WERI-Rb-1 (cell line): ENCODE measurements around the gene DCP2.

ENCODE experiments used
- DNase-seq: peaks from one replicate; pipeline ENCODE4 v3.0.0-alpha.2; 2020
- H3K27ac ChIP-seq: fragments of 250-450 bp; sonication (Bioruptor Pico); 2 replicates; pipeline ENCODE4 v1.5.1; 2020; ENCODE audit warnings: mild to moderate bottlenecking, moderate library complexity
- H3K27me3 ChIP-seq: fragments of 250-450 bp; sonication (Bioruptor Pico); 2 replicates; pipeline ENCODE4 v1.5.1; 2021; ENCODE audit warnings: mild to moderate bottlenecking, low read depth, moderate library complexity; ENCODE audit not compliant: insufficient read depth, severe bottlenecking
- H3K36me3 ChIP-seq: fragments of 250-450 bp; sonication (Bioruptor Pico); 2 replicates; pipeline ENCODE4 v1.5.1; 2020; ENCODE audit warnings: mild to moderate bottlenecking, moderate library complexity
- H3K4me3 ChIP-seq: 2 replicates; pipeline ENCODE4 v1.5.1; 2011; ENCODE audit warnings: low read depth, mild to moderate bottlenecking, control low read depth, low read length
- H3K9me3 ChIP-seq: fragments of 250-450 bp; sonication (Bioruptor Pico); 2 replicates; pipeline ENCODE4 v1.5.1; 2021; ENCODE audit warnings: mild to moderate bottlenecking, moderate library complexity; ENCODE audit not compliant: severe bottlenecking
- CTCF ChIP-seq: IDR thresholded peaks from 2 replicates; pipeline ENCODE4 v1.5.1; 2011; ENCODE audit warnings: low read depth, mild to moderate bottlenecking, control low read depth, inconsistent platforms, low read length

DCP2 gene

GRCh38 chr5:113039934-113040285 lies 63.3 kb downstream of the DCP2 start:
- no peak for TF ChIP-seq CTCF
- no peak overlapping the region for H3K4me3 ChIP-seq
- no peak for DNase-seq
- H3K9me3 ChIP-seq: no peaks in the 10 kb centered on the region
- H3K27me3 ChIP-seq: no peaks in the 10 kb centered on the region
- peaks cover 96% of the 10 kb centered on the region for H3K36me3 ChIP-seq
- H3K27ac ChIP-seq: no peak overlapping the region

GRCh38 chr5:113040672-113041260 lies 64.2 kb downstream of the DCP2 start:
- Histone ChIP-seq H3K9me3 (no peaks in the 10 kb centered on the region), H3K4me3 (no peak overlapping the region), H3K36me3 (peaks cover 96% of the 10 kb centered on the region), H3K27ac (no peak overlapping the region), H3K27me3 (no peaks in the 10 kb centered on the region)
- TF ChIP-seq CTCF: no peak
- DNase-seq: no peak

GRCh38 chr5:113042491-113043243 lies 66.1 kb downstream of the DCP2 start:
- peaks cover 96% of the 10 kb centered on the region for H3K36me3 ChIP-seq
- no peak overlapping the region for H3K27ac ChIP-seq
- no peak for DNase-seq
- H3K4me3 ChIP-seq: no peak overlapping the region
- no peak for TF ChIP-seq CTCF
- H3K27me3 ChIP-seq: no peaks in the 10 kb centered on the region
- H3K9me3 ChIP-seq: no peaks in the 10 kb centered on the region

GRCh38 chr5:113043491-113043931 lies 66.9 kb downstream of the DCP2 start:
- Histone ChIP-seq H3K4me3 (no peak overlapping the region), H3K27me3 (no peaks in the 10 kb centered on the region), H3K9me3 (no peaks in the 10 kb centered on the region), H3K36me3 (peaks cover 96% of the 10 kb centered on the region), H3K27ac (no peak overlapping the region; the same call in 1 of the 2 replicates)
- no peak for DNase-seq
- peak; percentile 27; the same call in 1 of the 2 replicates for TF ChIP-seq CTCF

GRCh38 chr5:113044776-113045465 lies 68.3 kb downstream of the DCP2 start:
- TF ChIP-seq CTCF: no peak
- Histone ChIP-seq H3K36me3 (peaks cover 97% of the 10 kb centered on the region), H3K27me3 (no peaks in the 10 kb centered on the region), H3K4me3 (no peak overlapping the region), H3K9me3 (no peaks in the 10 kb centered on the region), H3K27ac (peak overlapping the region; percentile 42)
- DNase-seq: no peak
